Stimulated activated CD8-positive, alpha-beta memory T cell treated with anti-CD3 and anti-CD28 coated beads, Interleukin-7, amount 100 ng/mL, for 1 hour (primary cell): ENCODE measurements around the gene RAB7A.
"Not testable (repeated sequence)": the region's sequence is repeated elsewhere in the genome, so short reads cannot be mapped to it uniquely, and the experiment has no call there.

Experiments
- DNase-seq, 2 donors: peaks; one replicate each; pipeline ENCODE4 v3.0.0-alpha.2; 2020; ENCODE audit warnings: low read depth in 2 of 2

Gene RAB7A

GRCh38 chr3:128749561-128749960 lies 23.6 kb downstream of the RAB7A start:
- not testable (repeated sequence) for DNase-seq

GRCh38 chr3:128753715-128754114 lies 27.7 kb downstream of the RAB7A start:
- DNase-seq = no peak

- no peak for DNase-seq
Measured at GRCh38 chr3:128760042-128760441, 34.1 kb downstream of the RAB7A start.

GRCh38 chr3:128760881-128761280 lies 34.9 kb downstream of the RAB7A start:
- DNase-seq = no peak

GRCh38 chr3:128761392-128761791 lies 35.4 kb downstream of the RAB7A start:
- DNase-seq = no peak

GRCh38 chr3:128763967-128764366 lies 38.0 kb downstream of the RAB7A start:
- DNase-seq = no peak

- DNase-seq = no peak
Measured at GRCh38 chr3:128764863-128765262, 38.9 kb downstream of the RAB7A start.

GRCh38 chr3:128767094-128767750 lies 41.2 kb downstream of the RAB7A start:
- DNase-seq = no peak

GRCh38 chr3:128768471-128768870 lies 42.5 kb downstream of the RAB7A start:
- DNase-seq = no peak

GRCh38 chr3:128770387-128770786 lies 44.4 kb downstream of the RAB7A start:
- no peak for DNase-seq

- not testable (repeated sequence) for DNase-seq
Measured at GRCh38 chr3:128773189-128773588, 47.2 kb downstream of the RAB7A start.

- DNase-seq = not testable (repeated sequence)
Measured at GRCh38 chr3:128773592-128773991, 47.6 kb downstream of the RAB7A start.

GRCh38 chr3:128775241-128775640 lies 49.3 kb downstream of the RAB7A start:
- no peak for DNase-seq

GRCh38 chr3:128775906-128776542 lies 50.0 kb downstream of the RAB7A start:
- DNase-seq = no peak

GRCh38 chr3:128780101-128780837 lies 54.3 kb downstream of the RAB7A start:
- no peak for DNase-seq

- DNase-seq = no peak
Measured at GRCh38 chr3:128781164-128781563, 55.2 kb downstream of the RAB7A start.

GRCh38 chr3:128782282-128783146 lies 56.5 kb downstream of the RAB7A start:
- no peak for DNase-seq

- DNase-seq = no peak
Measured at GRCh38 chr3:128783774-128784173, 57.8 kb downstream of the RAB7A start.

- DNase-seq = no peak
Measured at GRCh38 chr3:128784232-128784631, 58.2 kb downstream of the RAB7A start.

- no peak for DNase-seq
Measured at GRCh38 chr3:128784843-128785242, 58.9 kb downstream of the RAB7A start.

- no peak for DNase-seq
Measured at GRCh38 chr3:128786434-128787020, 60.5 kb downstream of the RAB7A start.
